CD4-positive, alpha-beta T cell (primary cell): ENCODE data around the gene KDM2B. TPM values are rescaled to one million over a fixed set of nuclear protein-coding genes. Genes with fewer than 3 reads are reported as not detected.

ENCODE experiments used
- ATAC-seq: fragments of 200-7000 bp; cut with Tn5 transposase; one replicate; pipeline ENCODE4 v1.10.0; 2022; ENCODE audit warnings: mild to moderate bottlenecking; ENCODE audit not compliant: poor library complexity
- CTCF ChIA-PET: fragments of 350-600 bp; sonication (Branson Sonifier 250); formaldehyde crosslinking; loops from one replicate; lab custom pipeline; 2021; ENCODE audit warnings: antibody characterized with exemption, inconsistent platforms; lab: Charles Lee
- POLR2A ChIA-PET: fragments of 350-600 bp; sonication (Branson Sonifier 250); formaldehyde crosslinking; loops from one replicate; lab custom pipeline; 2021; ENCODE audit warnings: antibody characterized with exemption, inconsistent platforms; lab: Charles Lee
- DNase-seq, 14 experiments: peaks; one replicate each; pipeline ENCODE4 v3.0.0-alpha.2; 2013 to 2020; ENCODE audit warnings: mixed read lengths in 2 of 14
- H3K27ac ChIP-seq, 2 donors: one replicate each; pipeline versions ENCODE4 v1.5.1 to v1.7.0; 2013; ENCODE audit warnings: low read length in 2 of 2, low read depth in 1 of 2, mild to moderate bottlenecking in 1 of 2
- H3K27me3 ChIP-seq, 2 experiments: 1 replicate in 1 of 2; 2 replicates in 1 of 2; pipeline versions ENCODE4 v1.6.1 to v1.7.0; 2013; ENCODE audit warnings: low read length in 2 of 2, control low read depth in 1 of 2, mild to moderate bottlenecking in 1 of 2, moderate library complexity in 1 of 2; ENCODE audit not compliant: insufficient read depth in 2 of 2, control insufficient read depth in 1 of 2
- H3K36me3 ChIP-seq: one replicate; pipeline ENCODE4 v1.6.1; 2013; ENCODE audit warnings: low read length, control low read depth; ENCODE audit not compliant: insufficient read depth
- H3K4me1 ChIP-seq: one replicate; pipeline ENCODE4 v1.6.1; 2013; ENCODE audit warnings: low read length, control low read depth; ENCODE audit not compliant: insufficient read depth
- H3K4me3 ChIP-seq: one replicate; pipeline ENCODE4 v1.5.1; 2013; ENCODE audit warnings: mild to moderate bottlenecking, low read length, moderate library complexity
- H3K9me3 ChIP-seq, 2 experiments: 1 replicate in 1 of 2; 2 replicates in 1 of 2; pipeline versions ENCODE4 v1.6.1 to v1.7.0; 2013; ENCODE audit warnings: low read length in 2 of 2, mild to moderate bottlenecking in 2 of 2, control low read depth in 1 of 2, moderate library complexity in 1 of 2; ENCODE audit not compliant: control insufficient read depth in 1 of 2, insufficient read depth in 1 of 2
- H3K27ac Mint-ChIP-seq: one replicate; pipeline ENCODE4 v1.8.0; 2020; ENCODE audit warnings: mixed read lengths
- H3K27me3 Mint-ChIP-seq: one replicate; pipeline ENCODE4 v1.8.0; 2021; ENCODE audit warnings: mixed read lengths
- H3K36me3 Mint-ChIP-seq: one replicate; pipeline ENCODE4 v1.8.0; 2021; ENCODE audit warnings: low read depth, mixed read lengths
- H3K4me1 Mint-ChIP-seq: one replicate; pipeline ENCODE4 v1.8.0; 2021; ENCODE audit warnings: low read depth, mixed read lengths
- H3K4me3 Mint-ChIP-seq: one replicate; pipeline ENCODE4 v1.8.0; 2020; ENCODE audit warnings: mild to moderate bottlenecking, mixed read lengths
- H3K9me3 Mint-ChIP-seq: one replicate; pipeline ENCODE4 v1.8.0; 2020; ENCODE audit warnings: mixed read lengths
- intact Hi-C, 2 experiments: fragments of 100-400 bp; cut with DNase I in 1 of 2; cut with micrococcal nuclease in 1 of 2; formaldehyde crosslinking; loops; one replicate each; pipeline versions ENCODE4 v1.15.1 to v1.9.0; 2023 to 2025; cut with DNase I, micrococcal nuclease
- total RNA-seq, 174 experiments: library from RNA in 2 of 174; stranded (reverse) in 2 of 174; gene quantifications; one replicate each; pipeline ENCODE4 v1.2.3 and lab custom pipeline; 2021 to 2026
- TF ChIP-seq, protein P1 (sequence below): fragments of 200-600 bp; IDR thresholded peaks from one replicate; pipeline ENCODE4 v1.8.0; 2022; ENCODE audit warnings: antibody characterized with exemption, mild to moderate bottlenecking

KDM2B gene
- total RNA-seq, 2 experiments from 2014 or later = 60.4 to 62.6 TPM

DNA sequence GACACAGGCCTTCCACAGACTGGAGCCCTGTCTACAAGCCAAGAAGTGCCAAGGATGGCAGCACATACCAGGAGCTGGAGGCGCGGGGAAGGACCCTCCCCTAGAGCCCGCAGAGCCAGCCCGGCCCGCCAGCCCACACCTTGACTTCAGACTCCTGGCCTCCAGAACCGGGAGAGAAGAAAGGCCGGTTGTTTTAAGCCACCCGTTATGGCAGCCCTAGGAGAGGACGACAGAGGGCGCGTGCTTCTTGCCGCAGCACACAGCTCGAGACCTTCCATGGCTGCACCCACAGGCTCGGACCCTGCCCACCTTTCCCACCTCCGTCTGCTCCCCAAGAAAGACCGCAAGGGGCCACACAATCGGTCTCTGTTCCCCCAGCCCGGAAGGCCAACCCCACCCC is 127.2 kb downstream of the KDM2B start:
- Mint-ChIP-seq H3K4me3 (no peak overlapping the region), H3K27me3 (no peaks in the 10 kb centered on the region), H3K9me3 (no peaks in the 10 kb centered on the region), H3K36me3 (peaks cover 21% of the 10 kb centered on the region), H3K4me1 (peaks cover 22% of the 10 kb centered on the region), H3K27ac (no peak overlapping the region)
- intact Hi-C loops = no loop called here
- TF ChIP-seq, protein P1, sequence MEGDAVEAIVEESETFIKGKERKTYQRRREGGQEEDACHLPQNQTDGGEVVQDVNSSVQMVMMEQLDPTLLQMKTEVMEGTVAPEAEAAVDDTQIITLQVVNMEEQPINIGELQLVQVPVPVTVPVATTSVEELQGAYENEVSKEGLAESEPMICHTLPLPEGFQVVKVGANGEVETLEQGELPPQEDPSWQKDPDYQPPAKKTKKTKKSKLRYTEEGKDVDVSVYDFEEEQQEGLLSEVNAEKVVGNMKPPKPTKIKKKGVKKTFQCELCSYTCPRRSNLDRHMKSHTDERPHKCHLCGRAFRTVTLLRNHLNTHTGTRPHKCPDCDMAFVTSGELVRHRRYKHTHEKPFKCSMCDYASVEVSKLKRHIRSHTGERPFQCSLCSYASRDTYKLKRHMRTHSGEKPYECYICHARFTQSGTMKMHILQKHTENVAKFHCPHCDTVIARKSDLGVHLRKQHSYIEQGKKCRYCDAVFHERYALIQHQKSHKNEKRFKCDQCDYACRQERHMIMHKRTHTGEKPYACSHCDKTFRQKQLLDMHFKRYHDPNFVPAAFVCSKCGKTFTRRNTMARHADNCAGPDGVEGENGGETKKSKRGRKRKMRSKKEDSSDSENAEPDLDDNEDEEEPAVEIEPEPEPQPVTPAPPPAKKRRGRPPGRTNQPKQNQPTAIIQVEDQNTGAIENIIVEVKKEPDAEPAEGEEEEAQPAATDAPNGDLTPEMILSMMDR = no peak
- H3K36me3 ChIP-seq = peaks cover 30% of the 10 kb centered on the region
- H3K27me3 ChIP-seq = no peaks in the 10 kb centered on the region
- no peak overlapping the region for H3K27ac ChIP-seq
- no peaks in the 10 kb centered on the region for H3K9me3 ChIP-seq
- H3K4me3 ChIP-seq = no peak overlapping the region
- POLR2A ChIA-PET = interaction anchor here (1.1 kb wide), 1 partner anchor 53 kb away, joined by 3 read pairs; no protein-coding TSS in a partner anchor
- ATAC-seq = no peak
- CTCF ChIA-PET = no interaction called here
- H3K4me1 ChIP-seq = peaks cover 39% of the 10 kb centered on the region
- peak in 1 of 14 experiments; percentile 21 for DNase-seq

DNA sequence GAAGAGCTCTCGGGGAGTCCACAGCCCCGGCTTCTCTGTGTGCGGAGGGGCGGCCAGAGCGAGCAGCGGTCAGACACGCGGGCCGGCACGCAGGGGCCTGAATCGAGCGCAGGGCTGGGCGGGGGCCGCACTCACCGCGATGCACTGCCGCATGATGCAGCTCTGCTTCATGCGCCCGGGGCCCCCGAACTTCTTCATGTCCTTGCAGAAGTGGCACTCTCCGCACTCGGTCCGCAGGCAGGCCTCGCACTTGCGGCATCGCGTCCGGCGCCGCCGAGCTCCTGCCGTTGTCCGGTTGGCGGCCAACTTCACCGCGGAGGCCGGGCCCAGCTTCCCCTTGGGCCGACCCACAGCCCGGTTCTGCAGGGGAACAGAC is 127.8 kb downstream of the KDM2B start:
- ChIA-PET POLR2A (no interaction called here), CTCF (interaction anchor here (0.6 kb wide), 1 partner anchor 132 kb away, joined by 3 read pairs; no protein-coding TSS in a partner anchor)
- intact Hi-C loops = no loop called here
- TF ChIP-seq, protein P1 = no peak
- Mint-ChIP-seq H3K9me3 (no peaks in the 10 kb centered on the region), H3K27me3 (no peaks in the 10 kb centered on the region), H3K4me1 (peaks cover 22% of the 10 kb centered on the region), H3K36me3 (peaks cover 24% of the 10 kb centered on the region), H3K4me3 (no peak overlapping the region), H3K27ac (no peak overlapping the region)
- Histone ChIP-seq H3K4me3 (no peak overlapping the region), H3K36me3 (peaks cover 32% of the 10 kb centered on the region), H3K27me3 (no peaks in the 10 kb centered on the region), H3K9me3 (no peaks in the 10 kb centered on the region), H3K27ac (no peak overlapping the region), H3K4me1 (peaks cover 36% of the 10 kb centered on the region)
- DNase-seq (peak in 1 of 14 experiments; percentile 26), ATAC-seq (no peak)

DNA sequence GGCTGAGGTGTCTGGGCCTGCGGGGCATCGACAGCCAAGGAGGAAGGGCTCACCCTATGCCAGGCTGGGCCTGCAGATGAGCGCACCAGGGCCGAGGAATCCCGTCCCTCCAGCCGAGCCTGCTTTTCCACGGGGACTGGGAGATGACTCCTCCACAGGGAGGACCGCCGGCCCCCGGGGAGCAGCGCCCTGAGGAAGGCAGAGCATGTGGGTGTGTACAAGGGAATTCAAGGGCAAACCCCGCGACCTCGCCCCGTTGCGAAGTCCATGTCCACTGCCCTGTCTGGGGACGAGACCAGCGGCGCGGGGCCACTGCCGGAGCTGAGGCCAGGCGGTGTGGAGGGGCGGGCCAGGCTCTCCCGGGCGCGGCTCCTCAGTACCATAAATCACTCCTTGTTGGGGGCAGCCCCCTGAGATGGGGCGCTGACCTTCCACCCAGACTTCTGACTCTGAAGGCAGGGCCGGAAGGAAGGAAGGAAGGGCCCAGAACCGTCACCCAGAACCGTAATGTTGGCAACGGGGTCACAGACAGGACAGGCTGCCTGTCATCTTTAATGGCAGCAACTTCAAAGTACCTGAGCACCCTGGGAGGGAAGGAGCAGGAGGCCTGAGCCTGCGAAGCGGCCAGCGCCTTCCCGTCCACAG is 128.4 kb downstream of the KDM2B start:
- no peak overlapping the region for H3K27ac Mint-ChIP-seq
- Histone ChIP-seq H3K27me3 (no peaks in the 10 kb centered on the region), H3K9me3 (no peaks in the 10 kb centered on the region), H3K4me3 (no peak overlapping the region), H3K27ac (no peak overlapping the region), H3K36me3 (peaks cover 32% of the 10 kb centered on the region), H3K4me1 (peaks cover 34% of the 10 kb centered on the region)
- ChIA-PET POLR2A (no interaction called here), CTCF (interaction anchor here (0.6 to 1.0 kb wide), 2 partner anchors 9 to 131 kb away, joined by 3 to 5 read pairs; no protein-coding TSS in a partner anchor)
- peaks cover 18% of the 10 kb centered on the region for H3K4me1 Mint-ChIP-seq
- no peak for ATAC-seq
- TF ChIP-seq, protein P1 = no peak
- H3K4me3 Mint-ChIP-seq = no peak overlapping the region
- no peaks in the 10 kb centered on the region for H3K27me3 Mint-ChIP-seq
- peak in 1 of 14 experiments; percentile 37 for DNase-seq
- peaks cover 24% of the 10 kb centered on the region for H3K36me3 Mint-ChIP-seq
- intact Hi-C loops = no loop called here
- no peaks in the 10 kb centered on the region for H3K9me3 Mint-ChIP-seq
